ENCODE measurements around the gene ADCY7.
"Not testable (repeated sequence)": the region's sequence is repeated elsewhere in the genome, so short reads cannot be mapped to it uniquely, and the experiment has no call there.

ADCY7 gene

DNA sequence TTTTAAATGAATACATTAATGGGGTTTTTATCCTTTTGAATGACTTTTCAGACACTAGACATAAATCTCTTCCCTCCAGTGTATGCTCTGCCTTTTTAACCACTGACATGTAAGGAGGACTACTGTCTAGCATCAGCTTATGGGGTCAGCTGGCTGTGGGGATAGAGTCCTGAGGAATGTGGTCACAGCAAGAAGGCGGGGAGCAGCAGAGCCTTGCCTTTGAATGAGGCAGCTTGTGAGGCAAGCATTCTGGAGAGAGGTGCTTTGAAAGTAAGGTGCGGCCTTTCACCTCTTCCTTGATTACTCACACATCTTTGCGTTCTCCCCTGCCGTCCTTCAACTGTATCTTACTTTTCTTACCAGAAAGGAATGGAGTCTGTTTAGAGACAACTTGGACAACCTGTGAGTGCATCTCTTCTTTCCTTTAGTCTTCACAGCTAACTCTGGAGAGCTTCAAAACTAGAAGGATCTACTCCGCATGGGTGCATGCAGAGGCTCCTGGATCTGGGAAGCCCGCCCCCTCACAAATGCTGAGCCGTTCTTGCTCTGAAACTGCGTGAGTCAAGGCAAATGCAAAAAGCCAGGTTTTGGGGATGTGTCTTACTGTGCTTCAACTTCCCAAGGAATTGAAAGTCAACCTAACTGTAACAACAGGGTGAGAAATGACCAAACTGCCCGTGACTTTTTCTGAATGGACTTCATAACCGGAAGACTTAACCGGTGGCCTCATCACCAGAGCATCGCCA lies 49.9 kb downstream of the ADCY7 start:
- DNase-seq: no peak

DNA sequence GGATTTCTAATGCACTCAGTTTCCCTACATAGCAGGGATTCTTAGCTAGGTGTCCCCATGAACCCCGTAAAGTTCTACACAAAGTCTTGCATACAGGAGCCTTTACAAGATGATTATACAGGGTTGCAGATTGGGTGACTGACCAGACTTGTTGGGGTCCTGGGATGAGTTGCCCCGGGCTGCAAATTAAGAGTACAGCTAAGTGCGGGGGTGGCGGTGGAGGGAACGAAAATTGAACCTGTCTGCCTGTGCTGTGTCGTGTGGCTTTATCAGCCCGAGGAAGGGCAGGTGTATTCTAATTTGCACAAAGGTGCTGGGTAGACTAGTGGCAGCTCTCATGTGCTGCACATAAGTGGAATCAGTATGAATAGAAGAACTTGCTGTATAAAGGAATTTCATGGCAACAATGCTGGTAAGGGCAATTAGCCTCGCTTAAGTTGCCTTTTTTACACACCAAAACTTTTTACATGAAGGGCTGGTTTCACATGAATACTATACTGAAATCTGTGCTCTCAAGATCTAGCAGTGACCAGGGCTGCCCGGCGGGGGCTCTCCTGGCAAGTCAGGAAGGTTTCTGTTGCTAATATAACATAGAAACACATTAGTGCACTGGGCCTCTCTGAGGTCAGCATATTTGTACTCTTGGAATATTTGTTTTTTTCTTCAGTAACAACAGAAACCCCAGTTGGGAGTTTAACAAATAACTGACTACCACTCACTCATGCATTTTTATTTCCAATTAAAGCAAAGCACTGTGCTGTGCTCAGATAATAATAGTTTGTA lies 50.7 kb downstream of the ADCY7 start:
- no peak for DNase-seq

DNA sequence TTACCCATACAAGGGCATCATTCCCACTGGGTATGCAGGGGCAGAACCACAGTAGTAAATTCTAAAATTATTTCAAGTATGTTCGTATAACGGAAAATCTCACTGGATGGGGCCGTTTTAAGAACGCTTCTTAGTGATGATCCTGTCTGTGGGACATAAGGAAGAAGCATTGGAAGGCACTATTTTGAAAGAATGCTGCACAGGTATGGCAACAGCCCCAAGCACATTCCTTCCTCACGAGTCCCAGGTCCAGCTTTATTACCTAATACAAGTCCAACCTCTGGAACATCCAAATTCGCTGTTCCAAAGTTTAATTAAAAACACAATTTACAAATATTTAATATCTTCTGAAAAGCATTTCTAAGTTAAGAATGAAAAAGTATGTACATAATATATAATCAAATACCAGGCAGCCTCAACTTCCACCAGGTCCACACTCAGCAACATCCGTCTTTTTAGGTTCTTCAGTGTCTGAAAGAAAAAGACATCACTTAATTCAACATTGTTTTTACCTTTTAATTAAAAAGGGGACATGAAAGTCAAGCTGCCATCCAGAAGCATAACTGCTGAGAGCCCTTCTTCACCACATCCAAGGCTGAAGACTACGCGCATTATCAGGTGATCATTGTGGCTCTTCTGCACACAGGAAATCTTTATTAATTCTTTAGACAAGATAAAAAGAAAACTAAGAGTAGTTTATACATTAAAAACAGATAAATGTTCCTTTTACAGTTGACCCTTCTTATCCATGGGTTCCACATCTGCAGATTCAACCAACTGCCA lies 52.6 kb downstream of the ADCY7 start:
- no peak for DNase-seq

DNA sequence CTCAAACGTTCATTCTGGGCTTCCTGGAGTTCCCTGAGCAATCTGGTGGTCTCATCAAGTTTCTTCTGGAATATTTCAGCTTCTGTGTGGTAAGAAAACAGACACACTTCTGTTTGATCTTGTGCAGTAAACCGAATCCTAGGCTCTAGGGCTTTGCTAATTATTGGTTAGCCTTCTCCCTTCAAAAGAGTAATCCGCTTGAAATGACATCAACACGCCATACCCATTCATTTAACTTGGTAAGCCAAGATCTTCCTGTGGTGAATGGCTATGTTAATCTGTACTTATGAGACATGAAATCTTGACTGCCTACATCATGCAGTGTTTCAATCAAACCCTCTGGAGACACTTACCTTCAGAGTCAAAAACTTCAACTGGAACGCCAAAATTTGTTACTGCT lies 54.0 kb downstream of the ADCY7 start:
- no peak for DNase-seq

DNA sequence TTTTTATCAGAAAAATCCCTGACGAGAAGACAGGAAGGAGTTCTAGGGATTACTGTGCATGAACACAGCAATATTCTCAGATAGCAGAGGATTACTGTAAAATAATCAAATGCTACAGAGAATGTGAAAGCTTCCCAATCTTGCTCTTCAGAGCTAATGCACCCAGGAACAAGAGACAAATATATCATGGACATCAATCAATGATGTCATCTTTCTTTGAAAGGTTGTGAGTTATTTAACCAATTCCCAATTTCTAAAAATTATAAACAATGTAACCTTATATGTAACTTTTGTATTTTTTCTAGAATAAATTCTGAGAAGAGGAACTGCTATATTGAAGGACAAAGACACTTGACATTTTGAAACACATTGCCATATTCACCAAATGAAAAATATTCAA lies 56.0 kb downstream of the ADCY7 start:
- no peak for DNase-seq

DNA sequence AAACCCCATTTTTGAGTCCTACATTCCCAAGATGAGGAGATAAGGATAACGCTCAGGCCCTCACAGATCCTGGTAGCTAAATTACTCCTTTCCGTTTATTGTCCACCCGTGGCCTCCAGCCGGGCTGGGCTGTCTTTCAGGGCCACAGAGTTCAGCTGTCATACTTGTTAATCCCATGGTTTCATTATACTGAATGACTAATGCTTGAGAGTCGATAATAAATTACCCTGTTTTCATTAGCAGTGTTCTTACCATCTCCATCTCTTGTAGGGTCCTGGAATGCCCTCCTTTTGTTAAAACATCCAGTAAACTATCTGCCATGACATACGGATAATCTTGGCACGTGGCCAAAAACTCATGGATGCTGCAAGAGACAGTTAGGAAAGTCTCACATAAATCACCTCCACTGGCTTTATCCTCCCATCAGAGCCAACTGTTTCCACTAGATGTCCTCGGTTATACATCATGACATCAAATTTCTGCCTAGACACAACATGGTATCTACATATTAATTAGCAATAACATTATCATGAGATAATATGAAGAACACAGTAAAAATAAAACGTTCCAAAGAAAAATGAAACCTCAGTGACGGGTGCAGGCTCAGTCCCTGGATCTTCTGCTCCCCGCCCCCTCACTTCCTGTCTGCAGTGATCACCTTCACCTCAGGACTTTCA lies 57.1 kb downstream of the ADCY7 start:
- no peak for DNase-seq

DNA sequence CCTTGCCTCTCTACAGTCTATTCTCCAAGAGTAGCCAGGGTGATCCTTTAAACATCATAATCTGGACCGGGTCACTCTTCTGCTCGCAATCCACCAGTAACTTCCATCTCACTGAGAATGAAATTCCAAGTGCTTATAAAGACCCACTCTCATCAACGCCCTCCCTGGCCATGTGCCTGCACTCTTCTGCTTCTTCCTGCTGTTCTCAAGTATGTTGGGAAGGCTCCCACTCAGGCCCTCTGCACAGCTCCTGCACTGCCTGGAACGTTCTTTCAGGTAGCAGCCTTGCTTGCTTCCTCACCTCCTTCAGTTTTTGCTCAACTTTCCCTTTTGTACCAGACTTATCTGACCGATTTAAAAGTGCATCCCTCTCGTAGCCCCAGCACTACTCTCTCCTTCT lies 58.0 kb downstream of the ADCY7 start:
- DNase-seq: no peak

DNA sequence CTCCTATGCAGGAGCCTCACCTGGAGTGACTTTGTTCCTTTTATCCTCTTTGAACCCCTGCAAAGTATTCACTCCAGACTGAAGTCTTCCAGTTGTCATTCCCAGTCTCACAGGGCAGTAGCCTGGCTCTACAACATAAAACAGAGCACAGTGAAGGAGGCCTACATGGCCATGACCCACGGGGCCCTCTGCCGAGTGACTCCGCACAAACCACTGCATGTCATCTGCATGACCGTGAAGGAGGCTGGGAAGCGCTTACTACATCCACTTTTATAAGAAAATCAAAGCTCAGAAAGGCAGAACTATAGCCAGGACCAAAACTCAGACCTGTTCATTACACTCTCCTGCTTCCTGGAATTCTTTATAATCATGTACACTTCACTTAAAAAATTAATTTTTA lies 59.9 kb downstream of the ADCY7 start:
- DNase-seq: no peak

DNA sequence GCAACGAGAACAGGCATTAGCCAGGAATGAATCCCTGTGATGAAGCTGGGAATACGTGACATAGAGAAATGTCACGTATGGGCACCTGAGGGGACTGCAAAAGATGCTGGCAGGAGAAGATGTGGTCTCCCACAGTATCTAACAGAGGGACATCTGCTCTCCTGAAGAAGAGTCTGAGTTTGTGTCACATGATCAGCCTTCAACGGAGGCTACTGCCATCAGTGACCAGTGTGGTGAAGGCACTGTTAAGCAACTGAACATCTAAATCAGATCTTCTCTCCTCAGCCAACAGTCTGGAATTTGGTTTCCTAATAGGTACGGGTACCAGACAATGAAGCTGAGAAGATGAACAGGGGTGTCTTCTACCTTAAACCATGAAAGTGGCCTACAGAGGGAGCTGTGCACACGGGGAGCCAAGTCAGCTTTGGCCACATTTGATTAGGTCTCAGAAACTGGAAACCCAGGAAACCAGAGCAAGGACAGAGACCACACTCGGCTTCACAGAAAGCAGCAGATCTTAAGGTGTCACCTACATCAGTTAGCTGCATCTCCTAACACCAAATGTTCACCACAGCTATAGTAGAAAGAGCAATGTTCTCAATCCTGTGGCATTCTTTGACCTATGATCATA lies 60.6 kb downstream of the ADCY7 start:
- no peak for DNase-seq

DNA sequence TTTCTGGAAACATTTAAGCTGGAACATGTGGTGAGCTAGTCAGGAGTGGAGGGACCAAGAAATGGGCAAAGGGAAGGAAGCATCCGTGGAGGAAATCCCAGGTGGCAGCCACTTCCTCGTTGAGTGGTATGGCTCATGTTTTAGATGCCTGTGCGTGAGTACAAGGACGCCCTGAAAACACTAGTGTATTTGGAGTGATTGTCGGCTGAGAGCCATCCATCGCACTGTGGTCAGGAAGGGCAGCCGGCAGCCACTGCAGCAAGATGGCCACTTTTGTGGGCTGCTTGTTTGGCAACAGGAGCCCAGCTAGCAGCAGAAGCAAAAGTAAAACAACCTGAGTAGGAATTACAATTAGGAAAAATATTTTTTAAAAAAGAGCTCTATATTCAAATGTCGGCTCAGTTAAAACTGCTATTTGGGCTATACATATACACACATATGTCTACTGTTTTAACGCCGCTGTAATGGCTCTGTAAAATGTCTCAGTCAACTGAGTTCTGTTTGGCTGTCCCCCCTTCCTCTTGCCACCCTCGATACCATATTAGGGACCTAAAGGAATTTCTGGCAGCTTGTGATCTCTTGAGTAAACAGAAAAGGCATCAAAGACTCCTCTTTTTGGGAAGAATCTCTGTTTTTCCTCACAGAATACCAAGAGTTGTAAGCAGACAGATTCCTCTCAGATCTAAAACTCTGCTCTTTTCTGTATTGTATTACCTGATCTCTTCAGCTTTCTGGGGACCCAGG lies 63.3 kb downstream of the ADCY7 start:
- no peak for DNase-seq

DNA sequence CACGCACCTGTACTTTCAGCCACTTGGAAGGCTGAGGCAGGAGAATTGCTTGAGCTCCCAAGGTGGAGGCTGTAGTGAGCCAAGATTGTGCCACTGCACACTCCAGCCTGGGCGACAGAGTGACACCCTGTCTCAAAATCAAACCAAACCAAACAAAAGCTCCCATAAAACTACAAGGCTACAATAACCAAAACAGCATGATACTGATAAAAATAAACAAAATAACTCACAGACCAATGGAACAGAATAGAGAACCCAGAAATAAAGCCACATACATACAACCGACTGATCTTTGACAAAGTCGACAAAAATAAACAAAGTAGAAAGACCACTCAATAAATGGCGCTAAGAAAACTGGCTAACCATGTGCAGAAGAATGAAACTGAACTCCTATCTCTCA lies 65.2 kb downstream of the ADCY7 start:
- no peak for DNase-seq

DNA sequence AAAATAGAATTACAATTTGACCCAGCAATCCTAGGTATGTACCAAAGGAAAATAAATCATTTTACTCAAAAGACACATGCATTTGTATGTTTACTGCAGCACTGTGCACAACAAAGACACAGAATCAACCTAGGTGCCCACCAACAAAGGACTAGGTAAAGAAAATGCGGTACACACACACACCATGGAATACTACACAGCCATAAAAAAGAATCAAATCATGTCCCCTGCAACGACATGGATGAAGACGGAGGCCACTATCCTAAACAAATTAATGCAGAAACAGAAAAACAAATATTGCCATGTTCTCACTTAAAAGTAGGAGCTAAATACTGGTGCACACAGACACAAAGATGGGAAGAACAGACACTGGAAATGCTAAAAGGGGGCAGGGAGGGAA lies 66.2 kb downstream of the ADCY7 start:
- no peak for DNase-seq

DNA sequence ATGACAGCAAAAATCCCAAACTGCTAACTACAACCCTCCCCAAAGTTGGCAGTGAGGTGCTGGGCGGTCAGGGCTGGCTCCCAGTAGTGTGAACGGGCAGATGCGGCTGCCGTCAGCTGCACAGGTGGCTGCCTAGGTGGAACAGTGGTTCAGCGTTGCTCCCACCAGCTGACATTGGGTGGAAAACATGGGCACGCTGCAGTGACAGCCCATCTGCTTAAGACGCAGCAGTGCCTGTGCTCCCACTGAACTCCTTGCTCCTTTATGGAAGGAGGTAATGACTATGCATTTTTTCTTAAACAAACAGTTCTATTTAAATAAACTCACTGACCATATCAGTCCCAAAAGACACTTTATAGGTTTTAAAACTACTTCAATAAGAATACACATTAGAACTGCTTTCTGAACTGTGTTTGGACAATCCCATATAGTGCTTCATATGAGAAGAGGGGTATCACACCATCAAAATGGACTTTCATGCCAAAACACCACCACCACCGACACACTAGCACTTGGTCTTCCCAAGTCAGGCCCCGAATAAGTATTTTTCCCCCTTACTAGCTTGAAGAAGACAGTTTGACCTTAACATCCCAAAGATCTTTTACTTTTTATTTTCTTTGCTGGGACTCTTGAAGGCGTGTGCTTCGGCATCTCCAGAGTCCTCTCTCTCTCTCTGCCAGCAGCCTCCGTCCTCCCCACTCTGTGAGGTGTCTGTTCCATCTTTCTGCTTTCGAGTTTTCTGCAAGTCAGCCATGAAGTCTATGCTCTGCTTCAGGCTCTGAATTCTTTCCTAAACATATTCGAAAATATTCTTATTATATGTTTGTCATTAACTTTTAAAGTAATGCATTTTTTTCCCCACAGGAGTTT lies 68.0 kb downstream of the ADCY7 start:
- DNase-seq: no peak

DNA sequence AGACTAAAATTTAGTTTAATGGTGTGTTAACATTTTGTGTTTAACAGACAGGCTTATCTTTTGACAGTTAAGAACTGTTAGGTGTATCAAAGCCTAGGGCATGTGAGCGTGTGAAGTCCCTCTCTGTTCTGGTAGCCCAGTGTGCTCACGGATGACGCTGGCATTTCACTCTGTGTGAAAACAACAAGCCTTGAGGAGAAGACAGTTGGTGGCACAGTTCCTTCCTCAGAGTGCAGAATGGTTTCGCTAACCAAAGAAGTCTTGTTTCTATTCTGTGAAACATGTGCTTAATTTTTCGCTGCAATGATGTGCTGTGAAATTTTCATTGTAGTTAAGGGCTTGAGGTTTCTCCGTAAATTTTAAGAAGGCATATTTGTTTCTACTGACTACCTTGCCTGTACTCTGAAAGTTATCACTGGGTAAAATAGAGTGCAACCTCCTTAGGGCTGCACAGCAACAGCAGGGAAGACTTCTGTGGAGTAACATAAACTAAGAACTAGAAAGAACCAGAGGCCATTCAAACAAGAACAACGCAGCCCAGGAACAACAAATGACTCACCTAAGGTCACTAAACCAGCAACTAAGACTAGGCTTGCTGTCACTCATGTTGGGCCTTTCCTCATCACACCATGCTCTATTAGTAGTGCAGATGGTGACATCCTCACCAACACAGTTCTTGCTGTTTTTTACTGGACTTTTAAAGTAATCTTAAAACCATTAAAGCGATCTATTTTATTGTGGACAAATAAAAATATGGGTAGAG lies 69.0 kb downstream of the ADCY7 start:
- DNase-seq: no peak

DNA sequence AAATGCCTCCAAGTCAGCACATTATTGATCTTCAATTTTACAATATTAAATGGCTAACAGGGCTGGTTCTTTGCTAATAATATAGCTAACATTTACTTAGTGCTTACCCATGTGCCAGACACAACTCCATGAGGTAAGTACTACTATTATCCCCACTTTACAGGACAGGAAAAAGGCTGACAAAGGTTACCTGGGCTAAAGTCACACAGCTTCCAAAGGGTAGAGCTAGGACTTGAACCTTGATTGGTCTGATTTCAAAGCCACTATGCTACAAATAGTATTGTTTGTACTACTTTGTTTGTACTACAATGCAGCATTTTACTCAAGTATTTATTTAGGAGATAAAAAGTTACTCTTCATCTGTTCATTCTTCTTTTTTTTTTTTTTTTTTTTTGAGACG lies 70.5 kb downstream of the ADCY7 start:
- DNase-seq: no peak

DNA sequence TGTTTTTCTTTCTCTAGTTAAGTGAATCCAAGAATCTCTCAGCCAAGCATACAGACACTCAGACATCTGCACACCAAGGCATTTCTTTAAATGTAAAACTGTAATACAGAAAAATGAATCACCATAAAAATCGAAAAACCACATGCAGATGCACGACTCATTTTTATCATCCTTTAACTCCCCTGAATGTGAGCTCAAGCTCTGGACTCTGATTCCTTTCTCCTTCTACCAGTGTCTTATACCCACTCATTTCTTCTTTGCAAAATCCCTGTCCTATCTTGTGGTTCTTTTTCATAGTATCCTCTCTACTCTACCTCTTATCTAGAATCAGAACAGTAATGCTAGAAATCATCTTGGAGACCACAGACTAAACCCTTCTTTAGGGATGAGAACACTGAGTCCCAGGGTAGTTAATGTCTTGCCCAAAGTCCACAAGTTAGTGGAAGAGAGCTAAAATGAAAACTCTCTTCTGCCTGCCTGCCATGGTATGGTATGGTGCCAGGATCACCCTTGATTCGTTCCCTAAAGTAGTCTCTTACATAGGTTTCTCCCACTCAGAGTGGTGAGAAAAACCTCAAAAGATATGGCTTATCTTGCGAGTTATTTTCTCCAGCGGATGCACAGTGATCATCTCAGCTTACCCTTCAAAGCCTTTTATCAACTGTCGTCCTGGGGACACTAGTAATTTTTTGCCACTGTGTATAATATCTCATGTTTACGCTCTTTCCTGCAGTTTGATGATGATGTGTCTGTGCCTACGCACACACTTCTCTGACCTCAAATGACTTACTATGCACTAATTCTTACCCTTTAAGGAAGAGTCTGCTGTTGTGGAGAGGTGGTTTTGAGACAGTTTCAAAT lies 72.2 kb downstream of the ADCY7 start:
- DNase-seq: no peak

DNA sequence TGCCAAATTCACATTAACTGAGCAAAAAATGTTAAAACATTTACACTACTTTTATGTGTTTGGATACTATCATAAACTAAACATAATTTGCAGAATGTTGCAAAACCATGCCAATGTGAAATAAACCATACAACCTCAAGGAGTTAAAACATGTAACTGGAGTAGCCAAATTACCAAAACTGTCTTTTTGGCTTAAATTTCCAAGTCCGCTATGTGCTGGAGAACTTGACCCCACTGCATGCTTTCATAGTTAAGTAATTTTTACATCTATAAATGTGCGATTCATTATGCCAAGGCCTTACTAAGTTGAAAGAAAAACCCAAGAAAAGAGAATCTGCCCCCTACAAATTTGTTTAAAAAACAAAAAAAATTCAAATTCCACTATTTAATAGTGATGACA lies 74.2 kb downstream of the ADCY7 start:
- no peak for DNase-seq

DNA sequence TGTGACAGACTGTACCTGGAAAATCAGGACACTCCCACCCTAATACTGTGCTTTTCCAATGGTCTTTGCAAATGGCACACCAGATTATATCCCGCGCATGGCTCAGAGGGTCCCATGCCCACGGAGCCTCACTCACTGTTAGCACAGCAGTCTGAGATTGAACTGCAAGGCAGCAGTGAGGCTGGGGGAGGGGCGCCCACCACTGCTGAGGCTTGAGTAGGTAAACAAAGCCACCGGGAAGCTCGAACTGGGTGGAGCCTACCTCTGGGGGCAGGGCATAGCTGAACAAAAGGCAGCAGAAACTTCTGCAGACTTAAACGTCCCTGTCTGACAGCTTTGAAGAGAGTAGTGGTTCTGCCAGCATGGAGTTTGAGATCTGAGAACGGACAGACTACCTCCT lies 77.2 kb downstream of the ADCY7 start:
- DNase-seq: not testable (repeated sequence)

DNA sequence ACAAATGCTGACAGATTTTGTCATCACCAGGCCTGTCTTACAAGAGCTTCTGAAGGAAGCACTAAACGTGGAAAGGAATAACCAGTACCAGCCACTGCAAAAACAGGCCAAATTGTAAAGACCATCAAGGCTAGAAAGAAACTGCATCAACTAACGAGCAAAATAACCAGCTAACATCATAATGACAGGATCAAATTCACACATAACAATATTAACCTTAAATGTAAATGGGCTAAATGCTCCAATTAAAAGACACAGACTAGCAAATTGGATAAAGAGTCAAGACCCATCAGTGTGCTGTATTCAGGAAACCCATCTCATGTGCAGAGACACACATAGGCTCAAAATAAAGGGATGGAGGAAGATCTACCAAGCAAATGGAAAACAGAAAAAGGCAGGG lies 78.9 kb downstream of the ADCY7 start:
- DNase-seq: not testable (repeated sequence)
